Measurements from ENCODE around the gene RAD9A. TPM values are rescaled to one million over a fixed set of nuclear protein-coding genes. Genes with fewer than 3 reads are reported as not detected.
A peak's percentile ranks its signal among the peaks of the same experiment; 100 is the strongest.

RAD9A gene
- polyA plus RNA-seq, 2 donors, result 17.5 to 26.2 TPM

DNA sequence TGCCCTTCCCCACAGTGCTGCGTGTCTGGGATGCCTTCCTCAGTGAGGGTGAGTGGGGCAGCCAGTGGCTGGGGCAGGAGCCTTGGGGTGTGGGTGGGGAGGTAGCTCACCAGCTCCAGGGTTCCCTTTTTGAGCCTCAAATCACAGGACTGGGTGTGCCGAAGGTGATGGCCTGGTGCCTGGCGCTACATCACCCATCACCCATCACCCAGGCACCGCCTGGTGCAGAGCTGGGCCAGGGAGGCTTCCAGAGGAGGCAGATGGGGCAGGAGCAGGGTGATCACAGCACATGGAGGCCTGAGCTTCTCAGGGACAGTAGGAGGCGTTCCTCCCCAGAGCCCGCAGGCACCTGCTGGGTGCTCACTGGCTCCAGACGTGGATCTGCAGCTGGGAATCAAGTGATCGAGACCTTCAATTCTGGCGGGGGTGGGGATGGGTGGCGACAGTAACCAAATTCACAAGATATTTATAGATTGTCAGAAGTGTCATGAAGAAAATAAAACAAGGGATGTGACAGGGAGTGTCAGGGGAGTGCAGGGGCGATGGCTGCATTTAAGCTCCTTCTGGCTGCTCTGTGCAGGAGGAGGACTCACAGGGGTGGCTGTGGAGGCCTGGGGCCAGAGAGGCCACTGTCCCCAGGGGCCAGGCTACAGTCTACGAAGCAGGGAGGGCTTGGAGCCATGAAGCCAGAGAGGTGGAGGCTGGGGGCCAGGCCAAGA, 15.3 kb downstream of the RAD9A start:
- H3K4me3 ChIP-seq (ENCODE audit: low read depth in 1 of 2, low read length in 2 of 2), result no peak overlapping the region
- peaks cover 0 to 2% of the 10 kb centered on the region in 2 donors for H3K4me1 ChIP-seq (ENCODE audit: control insufficient read depth in 2 of 2, insufficient read depth in 2 of 2, low read length in 1 of 2)
- H3K27ac ChIP-seq (ENCODE audit: low read depth in 2 of 2, low read length in 1 of 2), result no peak overlapping the region
- WGBS, 2 donors, result 39% methylated on average over 12 of the region's 12 CpGs
- no peaks in the 10 kb centered on the region for H3K27me3 ChIP-seq (ENCODE audit: control insufficient read depth in 1 of 2, insufficient read depth in 2 of 2, low read length in 2 of 2)
- H3K9me3 ChIP-seq (ENCODE audit: control insufficient read depth in 2 of 2, insufficient read depth in 1 of 2, low read depth in 1 of 2, low read length in 1 of 2), result no peaks in the 10 kb centered on the region
- H3K36me3 ChIP-seq (ENCODE audit: control insufficient read depth in 2 of 2, insufficient read depth in 2 of 2, low read length in 1 of 2), result no peaks in the 10 kb centered on the region

DNA sequence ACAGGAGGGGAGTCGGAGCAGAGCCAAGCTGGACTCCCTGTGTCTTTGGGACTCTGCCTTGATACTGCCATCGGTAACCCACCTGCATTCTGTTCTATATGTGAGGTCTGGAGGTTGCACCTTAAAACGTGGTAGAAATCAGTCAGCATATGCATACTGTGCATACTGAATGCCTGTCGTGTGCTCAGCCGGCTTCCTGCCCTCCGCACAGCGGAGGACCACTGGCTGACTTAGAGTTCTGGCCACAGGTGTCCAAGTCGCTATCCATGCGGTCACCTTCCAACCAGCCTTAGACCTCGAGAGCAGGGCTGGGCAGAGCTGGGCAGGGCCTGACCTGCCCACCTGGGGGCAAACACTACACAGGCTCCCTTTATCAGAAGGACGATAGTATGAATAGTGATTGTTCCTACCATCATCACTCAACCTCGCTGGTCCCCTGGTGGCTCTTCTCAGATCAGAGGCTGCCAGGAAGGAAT, 15.9 kb downstream of the RAD9A start:
- Histone ChIP-seq H3K27ac (ENCODE audit: low read depth in 2 of 2, low read length in 1 of 2) (no peak overlapping the region), H3K9me3 (ENCODE audit: control insufficient read depth in 2 of 2, insufficient read depth in 1 of 2, low read depth in 1 of 2, low read length in 1 of 2) (no peaks in the 10 kb centered on the region), H3K36me3 (ENCODE audit: control insufficient read depth in 2 of 2, insufficient read depth in 2 of 2, low read length in 1 of 2) (no peaks in the 10 kb centered on the region), H3K4me1 (ENCODE audit: control insufficient read depth in 2 of 2, insufficient read depth in 2 of 2, low read length in 1 of 2) (peaks cover 0 to 2% of the 10 kb centered on the region in 2 donors), H3K4me3 (ENCODE audit: low read depth in 1 of 2, low read length in 2 of 2) (no peak overlapping the region), H3K27me3 (ENCODE audit: control insufficient read depth in 1 of 2, insufficient read depth in 2 of 2, low read length in 2 of 2) (no peaks in the 10 kb centered on the region)
- WGBS, 2 donors, result 55 to 62% methylated on average over 12 of the region's 12 CpGs

- Histone ChIP-seq H3K4me1 (ENCODE audit: control insufficient read depth in 2 of 2, insufficient read depth in 2 of 2, low read length in 1 of 2) (peaks cover 0 to 2% of the 10 kb centered on the region in 2 donors), H3K27ac (ENCODE audit: low read depth in 2 of 2, low read length in 1 of 2) (peak overlapping the region; percentile 16 to 18)
- 58 to 66% methylated on average over 18 of the region's 18 CpGs for WGBS, 2 donors
Measured at GRCh38 chr11:67408437-67409200, 16.8 kb downstream of the RAD9A start.

DNA sequence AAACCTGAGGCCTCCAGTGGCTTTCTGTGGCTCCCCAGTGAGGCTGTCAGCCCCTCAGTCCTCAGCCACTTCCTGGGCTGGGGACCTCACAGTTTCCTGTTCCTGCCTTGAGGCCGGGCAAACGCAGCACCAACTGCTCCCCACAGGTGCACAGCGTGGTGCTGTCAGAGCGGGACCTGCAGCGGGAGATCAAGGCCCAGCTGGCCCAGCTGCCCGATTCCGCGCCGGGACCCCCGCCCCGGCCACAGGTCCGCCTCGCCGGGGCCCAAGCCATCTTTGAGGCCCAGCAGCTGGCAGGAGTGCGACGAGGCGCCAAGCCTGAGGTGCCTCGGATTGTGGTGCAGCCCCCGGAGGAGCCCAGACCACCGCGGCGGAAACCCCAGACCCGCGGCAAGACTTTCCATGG, 17.5 kb downstream of the RAD9A start:
- Histone ChIP-seq H3K4me1 (ENCODE audit: control insufficient read depth in 2 of 2, insufficient read depth in 2 of 2, low read length in 1 of 2) (peaks cover 0 to 2% of the 10 kb centered on the region in 2 donors), H3K9me3 (ENCODE audit: control insufficient read depth in 2 of 2, insufficient read depth in 1 of 2, low read depth in 1 of 2, low read length in 1 of 2) (no peaks in the 10 kb centered on the region), H3K4me3 (ENCODE audit: low read depth in 1 of 2, low read length in 2 of 2) (peak overlapping the region in 1 of 2 donors; percentile 11), H3K27ac (ENCODE audit: low read depth in 2 of 2, low read length in 1 of 2) (peak overlapping the region in 1 of 2 donors; percentile 38), H3K36me3 (ENCODE audit: control insufficient read depth in 2 of 2, insufficient read depth in 2 of 2, low read length in 1 of 2) (no peaks in the 10 kb centered on the region), H3K27me3 (ENCODE audit: control insufficient read depth in 1 of 2, insufficient read depth in 2 of 2, low read length in 2 of 2) (no peaks in the 10 kb centered on the region)
- 56 to 61% methylated on average over 23 to 24 of the region's 24 CpGs for WGBS, 2 donors

More at GRCh38 chr11:67408437-67409200, 16.8 kb downstream of the RAD9A start:
- H3K4me3 ChIP-seq (ENCODE audit: low read depth in 1 of 2, low read length in 2 of 2), result no peak overlapping the region
- no peaks in the 10 kb centered on the region for H3K36me3 ChIP-seq (ENCODE audit: control insufficient read depth in 2 of 2, insufficient read depth in 2 of 2, low read length in 1 of 2)
- H3K27me3 ChIP-seq (ENCODE audit: control insufficient read depth in 1 of 2, insufficient read depth in 2 of 2, low read length in 2 of 2), result no peaks in the 10 kb centered on the region
- H3K9me3 ChIP-seq (ENCODE audit: control insufficient read depth in 2 of 2, insufficient read depth in 1 of 2, low read depth in 1 of 2, low read length in 1 of 2), result no peaks in the 10 kb centered on the region

- H3K27ac ChIP-seq (ENCODE audit: low read depth in 2 of 2, low read length in 1 of 2), result peak overlapping the region in 1 of 2 donors; percentile 38
- no peak overlapping the region for H3K4me3 ChIP-seq (ENCODE audit: low read depth in 1 of 2, low read length in 2 of 2)
- peaks cover 0 to 3% of the 10 kb centered on the region in 2 donors for H3K4me1 ChIP-seq (ENCODE audit: control insufficient read depth in 2 of 2, insufficient read depth in 2 of 2, low read length in 1 of 2)
- no peaks in the 10 kb centered on the region for H3K9me3 ChIP-seq (ENCODE audit: control insufficient read depth in 2 of 2, insufficient read depth in 1 of 2, low read depth in 1 of 2, low read length in 1 of 2)
- 27 to 29% methylated on average over 10 to 13 of the region's 13 CpGs for WGBS, 2 donors
- H3K27me3 ChIP-seq (ENCODE audit: control insufficient read depth in 1 of 2, insufficient read depth in 2 of 2, low read length in 2 of 2), result no peaks in the 10 kb centered on the region
- no peaks in the 10 kb centered on the region for H3K36me3 ChIP-seq (ENCODE audit: control insufficient read depth in 2 of 2, insufficient read depth in 2 of 2, low read length in 1 of 2)
Measured at GRCh38 chr11:67409781-67410368, 18.1 kb downstream of the RAD9A start.

- no peaks in the 10 kb centered on the region for H3K27me3 ChIP-seq (ENCODE audit: control insufficient read depth in 1 of 2, insufficient read depth in 2 of 2, low read length in 2 of 2)
- 59 to 64% methylated on average over 15 of the region's 15 CpGs for WGBS, 2 donors
- H3K4me3 ChIP-seq (ENCODE audit: low read depth in 1 of 2, low read length in 2 of 2), result no peak overlapping the region
- H3K27ac ChIP-seq (ENCODE audit: low read depth in 2 of 2, low read length in 1 of 2), result no peak overlapping the region
- H3K36me3 ChIP-seq (ENCODE audit: control insufficient read depth in 2 of 2, insufficient read depth in 2 of 2, low read length in 1 of 2), result no peaks in the 10 kb centered on the region
- H3K9me3 ChIP-seq (ENCODE audit: control insufficient read depth in 2 of 2, insufficient read depth in 1 of 2, low read depth in 1 of 2, low read length in 1 of 2), result no peaks in the 10 kb centered on the region
- peaks cover 2 to 7% of the 10 kb centered on the region in 2 donors for H3K4me1 ChIP-seq (ENCODE audit: control insufficient read depth in 2 of 2, insufficient read depth in 2 of 2, low read length in 1 of 2)
Measured at GRCh38 chr11:67410369-67410831, 18.6 kb downstream of the RAD9A start.

DNA sequence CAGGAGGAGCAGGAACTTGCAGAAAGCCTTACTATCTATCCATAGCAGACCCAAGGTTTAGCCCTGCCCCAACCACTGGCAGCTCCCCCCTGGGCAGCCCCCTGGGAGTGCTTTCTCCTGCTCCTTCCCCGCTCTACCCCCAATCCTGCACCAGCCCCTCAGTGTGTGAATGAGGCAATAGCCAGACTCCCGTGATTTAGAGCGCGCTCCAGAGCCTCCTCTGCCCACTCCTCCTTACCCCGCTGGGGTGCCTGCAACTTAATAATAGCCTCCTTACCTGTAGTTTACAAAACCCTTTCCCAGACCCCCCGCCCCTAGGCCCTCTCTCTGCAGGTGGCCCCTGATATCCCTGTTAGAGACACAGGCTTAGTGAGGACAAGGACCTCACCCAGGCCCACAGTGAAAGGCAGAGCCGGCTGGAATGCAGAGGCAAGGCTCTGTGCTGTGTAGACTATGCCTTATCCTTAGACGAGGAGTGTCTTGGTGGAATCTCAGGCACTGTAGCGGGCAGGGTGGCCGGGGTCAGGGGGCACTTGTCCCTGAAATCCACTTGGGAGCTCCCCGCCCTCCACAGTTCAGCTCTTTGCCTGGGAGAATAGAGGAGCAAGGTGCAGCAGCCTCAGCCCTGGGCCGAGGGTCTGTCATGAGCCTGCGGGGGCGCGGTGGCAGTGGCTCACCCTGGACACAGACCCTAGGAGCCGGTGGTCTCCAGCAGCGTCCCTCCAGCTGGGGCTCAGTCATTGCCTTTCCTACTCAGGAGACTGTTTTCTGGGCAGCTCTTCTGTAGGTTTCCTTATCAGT, 19.4 kb downstream of the RAD9A start:
- H3K27me3 ChIP-seq (ENCODE audit: control insufficient read depth in 1 of 2, insufficient read depth in 2 of 2, low read length in 2 of 2), result no peaks in the 10 kb centered on the region
- H3K27ac ChIP-seq (ENCODE audit: low read depth in 2 of 2, low read length in 1 of 2), result no peak overlapping the region
- H3K9me3 ChIP-seq (ENCODE audit: control insufficient read depth in 2 of 2, insufficient read depth in 1 of 2, low read depth in 1 of 2, low read length in 1 of 2), result no peaks in the 10 kb centered on the region
- H3K4me1 ChIP-seq (ENCODE audit: control insufficient read depth in 2 of 2, insufficient read depth in 2 of 2, low read length in 1 of 2), result peaks cover 7 to 12% of the 10 kb centered on the region in 2 donors
- WGBS, 2 donors, result 80 to 84% methylated on average over 17 of the region's 17 CpGs
- H3K4me3 ChIP-seq (ENCODE audit: low read depth in 1 of 2, low read length in 2 of 2), result no peak overlapping the region
- H3K36me3 ChIP-seq (ENCODE audit: control insufficient read depth in 2 of 2, insufficient read depth in 2 of 2, low read length in 1 of 2), result no peaks in the 10 kb centered on the region

DNA sequence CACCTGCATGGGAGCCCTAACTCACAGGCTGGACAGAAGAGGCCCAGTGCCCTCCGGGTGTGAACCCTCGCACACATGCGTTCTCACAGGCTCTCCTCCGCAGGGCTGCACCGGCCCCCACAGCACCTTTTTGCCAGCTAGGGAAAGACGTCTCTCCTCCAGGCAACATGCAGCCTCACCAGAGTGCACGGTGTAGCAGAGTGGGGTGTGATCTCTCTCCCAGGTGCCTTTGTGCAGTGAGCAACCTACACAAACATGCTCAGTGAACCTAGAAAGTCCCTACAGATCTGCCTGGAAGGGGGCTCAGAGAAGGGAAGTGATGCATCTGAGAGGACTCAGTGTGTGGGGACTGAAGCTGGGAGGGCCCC, 20.0 kb downstream of the RAD9A start:
- Histone ChIP-seq H3K27me3 (ENCODE audit: control insufficient read depth in 1 of 2, insufficient read depth in 2 of 2, low read length in 2 of 2) (no peaks in the 10 kb centered on the region), H3K9me3 (ENCODE audit: control insufficient read depth in 2 of 2, insufficient read depth in 1 of 2, low read depth in 1 of 2, low read length in 1 of 2) (no peaks in the 10 kb centered on the region), H3K36me3 (ENCODE audit: control insufficient read depth in 2 of 2, insufficient read depth in 2 of 2, low read length in 1 of 2) (no peaks in the 10 kb centered on the region), H3K4me3 (ENCODE audit: low read depth in 1 of 2, low read length in 2 of 2) (no peak overlapping the region), H3K4me1 (ENCODE audit: control insufficient read depth in 2 of 2, insufficient read depth in 2 of 2, low read length in 1 of 2) (peaks cover 10 to 12% of the 10 kb centered on the region in 2 donors), H3K27ac (ENCODE audit: low read depth in 2 of 2, low read length in 1 of 2) (no peak overlapping the region)
- 63 to 64% methylated on average over 7 of the region's 7 CpGs for WGBS, 2 donors

Measured in esophagus (tissue), 2 donors.